ENCODE results near the gene PIM3.
A peak's percentile ranks its signal among the peaks of the same experiment; 100 is the strongest.

Gene PIM3

DNA sequence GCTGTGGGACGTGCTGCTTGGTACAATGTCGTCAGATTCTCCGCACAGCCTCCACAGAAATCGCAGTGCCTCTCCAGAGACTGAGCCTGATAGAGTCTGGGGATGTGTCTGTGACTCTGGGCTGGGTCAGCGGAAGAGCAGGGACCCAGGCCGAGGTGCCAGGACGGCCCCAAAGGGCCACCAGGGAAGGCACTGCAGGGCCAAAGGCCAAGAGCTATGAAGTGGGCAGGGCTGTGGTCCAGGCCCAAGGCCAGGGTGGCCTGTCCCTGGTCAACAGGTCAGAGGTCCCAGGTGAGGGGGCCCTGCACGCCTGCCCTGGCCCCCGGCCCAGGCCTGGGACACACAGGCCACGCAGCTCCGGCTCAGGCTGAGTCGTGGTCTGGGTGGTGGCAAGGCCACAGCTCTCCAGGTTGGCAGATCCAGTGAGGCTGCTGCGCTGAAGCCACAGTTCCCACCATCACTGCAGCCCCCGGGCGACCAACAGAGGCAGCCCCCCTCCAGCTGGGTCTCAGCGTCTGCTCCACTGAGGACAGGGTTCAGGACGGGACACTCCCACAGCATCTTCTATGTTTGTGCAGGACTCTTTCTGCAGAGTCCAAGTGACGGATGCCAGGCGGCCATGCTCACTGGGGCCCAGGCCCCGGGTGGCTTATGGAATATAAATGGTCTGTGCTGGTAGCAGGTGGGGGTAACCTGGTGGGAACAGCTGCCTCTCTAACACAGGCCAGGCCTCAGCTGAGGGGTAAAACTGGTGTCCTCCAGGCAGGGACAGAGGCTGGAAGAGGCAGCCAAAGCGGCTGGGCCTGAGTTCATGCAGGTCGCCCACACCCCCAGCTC, 4.8 kb upstream of the PIM3 start:
- DNase-seq (ENCODE audit: low spot score), result no peak

DNA sequence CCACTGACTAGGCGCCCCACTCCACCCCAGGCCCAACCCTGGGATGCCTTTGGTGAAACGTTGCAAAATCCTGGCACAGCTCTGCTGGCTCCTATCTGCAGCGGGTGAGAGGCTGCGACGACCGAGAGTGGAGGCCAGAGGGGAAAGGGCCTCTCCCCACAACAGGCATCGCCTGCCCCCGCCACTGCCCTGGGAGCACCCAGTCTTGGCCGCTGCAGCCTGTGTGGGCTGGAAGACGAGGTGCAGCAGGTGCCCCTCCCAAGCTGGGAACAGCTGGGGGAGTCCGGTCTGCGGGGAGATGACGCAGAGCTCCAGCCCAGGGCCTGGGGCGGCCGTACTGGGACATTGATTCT, 4.2 kb upstream of the PIM3 start:
- no peak for DNase-seq (ENCODE audit: low spot score)

- DNase-seq (ENCODE audit: low spot score), result no peak
These were observed 3.4 kb upstream of the PIM3 start for GRCh38 chr22:49956914-49957825.

GRCh38 chr22:49957826-49958365, 2.7 kb upstream of the PIM3 start:
- DNase-seq (ENCODE audit: low spot score), result no peak

DNA sequence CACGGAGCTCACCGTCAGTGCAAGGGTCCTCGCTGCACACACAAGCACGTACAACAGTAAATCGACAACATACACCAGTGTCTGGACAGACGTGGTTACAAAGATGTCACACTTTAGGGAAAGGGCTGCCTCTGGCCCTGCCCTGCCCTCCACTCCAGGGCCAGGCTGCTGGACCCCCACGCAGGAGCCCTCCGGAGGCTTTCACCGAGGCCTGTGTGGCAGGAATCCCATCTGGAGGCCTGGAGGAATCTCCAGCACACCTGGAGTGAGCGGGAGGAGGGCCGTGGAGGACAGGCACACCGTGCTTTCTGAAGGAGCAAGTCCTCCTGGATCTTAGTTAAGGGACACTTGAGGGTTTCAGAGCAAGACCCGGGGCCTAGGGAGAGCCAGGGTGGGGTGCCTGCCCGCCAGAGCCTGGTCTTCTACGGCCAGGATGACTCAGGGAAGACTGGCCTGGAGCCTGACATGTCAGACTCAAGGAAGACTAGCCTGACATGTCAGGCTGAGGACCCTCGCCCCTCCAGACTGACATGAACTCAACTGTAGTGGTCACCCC, 2.1 kb upstream of the PIM3 start:
- no peak for DNase-seq (ENCODE audit: low spot score)

GRCh38 chr22:49958931-49959781, 1.4 kb upstream of the PIM3 start:
- no peak for DNase-seq (ENCODE audit: low spot score)

DNA sequence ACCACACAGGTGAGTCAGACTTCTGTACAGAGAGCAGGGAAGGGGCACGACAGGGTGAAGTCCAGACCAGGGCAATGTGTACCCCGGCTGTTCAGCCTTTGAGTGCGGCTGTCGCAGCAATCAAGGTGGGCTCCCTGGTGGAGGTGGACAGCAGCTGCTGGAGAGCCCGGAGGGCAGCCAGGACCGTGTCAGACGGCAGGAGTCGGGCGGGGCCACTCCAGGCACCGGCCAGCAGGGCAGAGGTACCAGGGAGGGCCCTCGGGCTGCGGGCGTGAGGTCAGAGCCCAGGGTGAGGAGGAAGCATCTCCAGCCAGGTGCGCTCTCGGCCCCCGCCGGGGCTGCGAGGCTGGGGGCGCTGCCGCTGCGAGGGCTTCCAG, 802 bp upstream of the PIM3 start:
- DNase-seq (ENCODE audit: low spot score), result no peak

DNA sequence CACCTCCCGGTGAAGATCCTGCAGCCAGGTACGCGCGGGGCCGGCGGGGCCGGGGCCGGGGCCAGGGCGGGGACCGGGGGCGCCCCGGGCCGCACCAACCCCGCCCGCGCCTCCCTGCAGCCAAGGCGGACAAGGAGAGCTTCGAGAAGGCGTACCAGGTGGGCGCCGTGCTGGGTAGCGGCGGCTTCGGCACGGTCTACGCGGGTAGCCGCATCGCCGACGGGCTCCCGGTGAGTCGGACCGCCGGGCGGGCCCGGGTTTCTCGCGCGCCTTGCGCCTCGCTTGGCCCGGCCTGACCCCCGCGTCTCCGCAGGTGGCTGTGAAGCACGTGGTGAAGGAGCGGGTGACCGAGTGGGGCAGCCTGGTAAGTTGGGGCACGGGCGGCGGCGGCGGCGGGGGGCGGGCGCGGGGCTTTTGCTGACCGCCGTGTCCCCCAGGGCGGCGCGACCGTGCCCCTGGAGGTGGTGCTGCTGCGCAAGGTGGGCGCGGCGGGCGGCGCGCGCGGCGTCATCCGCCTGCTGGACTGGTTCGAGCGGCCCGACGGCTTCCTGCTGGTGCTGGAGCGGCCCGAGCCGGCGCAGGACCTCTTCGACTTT, 531 bp downstream of the PIM3 start:
- DNase-seq (ENCODE audit: low spot score), result no peak

DNA sequence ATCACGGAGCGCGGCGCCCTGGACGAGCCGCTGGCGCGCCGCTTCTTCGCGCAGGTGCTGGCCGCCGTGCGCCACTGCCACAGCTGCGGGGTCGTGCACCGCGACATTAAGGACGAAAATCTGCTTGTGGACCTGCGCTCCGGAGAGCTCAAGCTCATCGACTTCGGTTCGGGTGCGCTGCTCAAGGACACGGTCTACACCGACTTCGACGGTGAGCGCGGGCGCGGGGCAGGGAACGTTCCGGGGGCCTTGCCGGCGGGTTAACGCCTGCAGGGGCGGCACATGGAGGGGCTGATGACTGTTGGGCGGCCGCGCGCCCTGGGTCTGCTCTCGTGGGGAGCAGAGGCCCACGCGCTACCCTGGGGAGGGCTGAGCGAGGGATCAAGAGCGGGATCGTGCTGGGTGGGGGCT, 1.0 kb downstream of the PIM3 start:
- DNase-seq (ENCODE audit: low spot score), result no peak

DNA sequence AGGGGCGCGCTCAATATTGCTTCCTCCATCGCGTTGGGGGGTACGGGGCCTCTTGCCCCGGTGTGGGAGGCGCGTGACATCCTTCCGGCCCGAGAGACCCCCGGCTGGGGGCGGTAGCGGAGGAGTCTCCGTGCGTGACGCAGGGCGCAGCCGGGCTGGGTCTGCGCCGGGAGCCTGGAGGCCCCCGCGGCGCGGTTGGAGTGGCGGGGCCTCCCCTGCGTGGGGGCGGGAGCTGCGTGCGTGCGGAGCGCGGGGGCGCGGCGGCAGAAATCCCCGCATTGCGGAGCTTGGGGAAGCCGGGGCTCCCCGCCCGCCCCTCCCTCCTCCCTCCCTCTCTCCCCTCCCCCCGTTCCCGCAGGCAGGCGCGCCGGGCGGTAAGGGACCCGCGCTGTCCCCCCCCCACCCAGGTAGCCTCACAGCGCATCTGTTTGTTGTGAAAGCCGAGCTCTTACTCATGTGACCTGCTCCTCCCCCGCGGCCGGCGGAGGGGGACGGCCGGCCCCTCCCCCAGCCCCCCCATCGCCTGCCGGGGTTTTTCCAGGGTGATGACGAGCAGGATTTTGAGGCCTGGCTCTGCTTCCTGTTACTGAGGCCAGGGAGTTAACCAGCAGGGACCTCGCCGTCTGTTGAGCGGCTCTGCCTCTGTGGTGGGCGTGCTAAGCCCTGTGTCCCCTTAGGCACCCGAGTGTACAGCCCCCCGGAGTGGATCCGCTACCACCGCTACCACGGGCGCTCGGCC, 1.6 kb downstream of the PIM3 start:
- peak; percentile 74 for DNase-seq (ENCODE audit: low spot score)

GRCh38 chr22:49962751-49963646, 2.4 kb downstream of the PIM3 start:
- DNase-seq (ENCODE audit: low spot score), result no peak

DNA sequence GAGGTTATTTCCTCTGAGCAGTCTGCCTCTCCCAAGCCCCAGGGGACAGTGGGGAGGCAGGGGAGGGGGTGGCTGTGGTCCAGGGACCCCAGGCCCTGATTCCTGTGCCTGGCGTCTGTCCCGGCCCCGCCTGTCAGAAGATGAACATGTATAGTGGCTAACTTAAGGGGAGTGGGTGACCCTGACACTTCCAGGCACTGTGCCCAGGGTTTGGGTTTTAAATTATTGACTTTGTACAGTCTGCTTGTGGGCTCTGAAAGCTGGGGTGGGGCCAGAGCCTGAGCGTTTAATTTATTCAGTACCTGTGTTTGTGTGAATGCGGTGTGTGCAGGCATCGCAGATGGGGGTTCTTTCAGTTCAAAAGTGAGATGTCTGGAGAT, 3.1 kb downstream of the PIM3 start:
- no peak for DNase-seq (ENCODE audit: low spot score)

- DNase-seq (ENCODE audit: low spot score), result no peak
These were observed 3.8 kb downstream of the PIM3 start for GRCh38 chr22:49964136-49965090.

- no peak for DNase-seq (ENCODE audit: low spot score)
These were observed 4.8 kb downstream of the PIM3 start for GRCh38 chr22:49965091-49966040.

GRCh38 chr22:49966041-49966773, 5.6 kb downstream of the PIM3 start:
- DNase-seq (ENCODE audit: low spot score), result no peak

Data from cerebellar cortex (tissue), 1 donor.